Neural cell (in vitro differentiated cells): ENCODE data around the gene INSRR. TPM values are rescaled to one million over a fixed set of nuclear protein-coding genes. Genes with fewer than 3 reads are reported as not detected.

Source experiments
- H2AFZ ChIP-seq: fragments of 200-600, 300-800 bp; sonication (generic), shearing (Covaris generic); 2 replicates; pipeline ENCODE4 v1.6.0; 2014; ENCODE audit warnings: low read depth, mild to moderate bottlenecking, antibody characterized with exemption, low read length, moderate library complexity
- H3F3A ChIP-seq: fragments of 200-600 bp; shearing (Covaris generic); 2 replicates; pipeline ENCODE4 v1.6.1; 2016; ENCODE audit warnings: mild to moderate bottlenecking, moderate library complexity, mixed read lengths, antibody characterized with exemption, low read length; ENCODE audit not compliant: insufficient read depth, poor library complexity, severe bottlenecking
- H3K27ac ChIP-seq: fragments of 200-600, 300-800 bp; sonication (generic), shearing (Covaris generic); 2 replicates; pipeline ENCODE4 v1.5.1; 2014; ENCODE audit warnings: mild to moderate bottlenecking, low read length, moderate library complexity
- H3K27me3 ChIP-seq: fragments of 300-800, 200-600 bp; sonication (generic), shearing (Covaris generic); 2 replicates; pipeline ENCODE4 v1.6.0; 2014; ENCODE audit warnings: mild to moderate bottlenecking, low read depth, low read length, moderate library complexity; ENCODE audit not compliant: insufficient read depth
- H3K36me3 ChIP-seq: fragments of 300-800, 200-600 bp; sonication (generic), shearing (Covaris generic); 2 replicates; pipeline ENCODE4 v1.5.1; 2014; ENCODE audit warnings: mild to moderate bottlenecking, antibody characterized with exemption, low read length, moderate library complexity; ENCODE audit not compliant: insufficient read depth
- H3K4me2 ChIP-seq: fragments of 300-800, 200-600 bp; sonication (generic), shearing (Covaris generic); 2 replicates; pipeline ENCODE4 v1.6.0; 2014; ENCODE audit warnings: mild to moderate bottlenecking, low read length
- H3K4me3 ChIP-seq: fragments of 300-800, 200-600 bp; sonication (generic), shearing (Covaris generic); 2 replicates; pipeline ENCODE4 v1.5.1; 2014; ENCODE audit warnings: mild to moderate bottlenecking, low read length, moderate library complexity
- H3K79me2 ChIP-seq: fragments of 200-600 bp; shearing (Covaris generic); replicated peaks from 2 replicates; pipeline ENCODE4 v1.6.0; 2014; ENCODE audit warnings: mild to moderate bottlenecking, low read length, moderate library complexity; ENCODE audit not compliant: insufficient read depth
- H3K9ac ChIP-seq: fragments of 300-800, 200-600 bp; sonication (generic), shearing (Covaris generic); 2 replicates; pipeline ENCODE4 v1.6.1; 2016; ENCODE audit warnings: mild to moderate bottlenecking, low read length, mixed read lengths
- H3K9me2 ChIP-seq: fragments of 200-600 bp; shearing (Covaris generic); 2 replicates; pipeline ENCODE4 v1.6.1; 2016; ENCODE audit warnings: mild to moderate bottlenecking, low read length, mixed read lengths; ENCODE audit not compliant: insufficient read depth
- H3K9me3 ChIP-seq: fragments of 200-600, 300-800 bp; sonication (generic), shearing (Covaris generic); 2 replicates; pipeline ENCODE4 v1.6.1; 2016; ENCODE audit warnings: mild to moderate bottlenecking, mixed run types, low read length, moderate library complexity, mixed read lengths
- H4K20me1 ChIP-seq: fragments of 200-600 bp; shearing (Covaris generic); 2 replicates; pipeline ENCODE4 v1.6.1; 2016; ENCODE audit warnings: mild to moderate bottlenecking, mixed run types; ENCODE audit not compliant: insufficient read depth
- EP300 ChIP-seq: fragments of 450-650 bp; conservative IDR thresholded peaks from 2 replicates; pipeline ENCODE4 v1.6.1; 2014; ENCODE audit warnings: antibody characterized with exemption, mild to moderate bottlenecking, moderate library complexity; ENCODE audit not compliant: poor library complexity, severe bottlenecking
- EZH2 ChIP-seq: fragments of 200-600, 300-800 bp; shearing (Covaris generic), sonication (generic); IDR thresholded peaks from 2 replicates; pipeline ENCODE4 v1.6.1; 2014; ENCODE audit warnings: antibody characterized with exemption, low read length, borderline replicate concordance, mild to moderate bottlenecking; ENCODE audit not compliant: insufficient read depth, poor library complexity, severe bottlenecking
- MXI1 ChIP-seq: fragments of 450-650 bp; conservative IDR thresholded peaks from 2 replicates; pipeline ENCODE4 v1.6.1; 2014; ENCODE audit warnings: antibody characterized with exemption, mild to moderate bottlenecking; ENCODE audit not compliant: poor library complexity, severe bottlenecking
- POLR2AphosphoS5 ChIP-seq: IDR thresholded peaks from 2 replicates; pipeline ENCODE4 v1.6.1; 2012
- RAD21 ChIP-seq: fragments of 450-650 bp; conservative IDR thresholded peaks from 2 replicates; pipeline ENCODE4 v1.6.1; 2014; ENCODE audit warnings: antibody characterized with exemption, mild to moderate bottlenecking, moderate library complexity
- SMC3 ChIP-seq: fragments of 450-650 bp; conservative IDR thresholded peaks from 2 replicates; pipeline ENCODE4 v1.6.1; 2014; ENCODE audit warnings: antibody characterized with exemption, mild to moderate bottlenecking, moderate library complexity; ENCODE audit not compliant: poor library complexity
- TAF1 ChIP-seq: IDR thresholded peaks from 2 replicates; pipeline ENCODE4 v1.6.1; 2012; ENCODE audit warnings: low read depth
- polyA plus RNA-seq: library from polyadenylated mRNA; depleted of rRNA; stranded (reverse); fragments of >200 nt; gene quantifications from 2 replicates; pipeline ENCODE4 v1.2.3, GENCODE V29; 2014
- TF ChIP-seq, protein P1 (sequence below): fragments of 450-650 bp; IDR thresholded peaks from 2 replicates; pipeline ENCODE4 v1.5.1; 2014; ENCODE audit warnings: antibody characterized with exemption, mild to moderate bottlenecking, moderate library complexity; ENCODE audit not compliant: poor library complexity, severe bottlenecking
- TF ChIP-seq, protein P2 (sequence below): IDR thresholded peaks from 2 replicates; pipeline ENCODE4 v1.6.1; 2012; ENCODE audit warnings: borderline replicate concordance

Gene INSRR
- polyA plus RNA-seq, 1 donor from 2014 or later: 3.0 TPM

DNA sequence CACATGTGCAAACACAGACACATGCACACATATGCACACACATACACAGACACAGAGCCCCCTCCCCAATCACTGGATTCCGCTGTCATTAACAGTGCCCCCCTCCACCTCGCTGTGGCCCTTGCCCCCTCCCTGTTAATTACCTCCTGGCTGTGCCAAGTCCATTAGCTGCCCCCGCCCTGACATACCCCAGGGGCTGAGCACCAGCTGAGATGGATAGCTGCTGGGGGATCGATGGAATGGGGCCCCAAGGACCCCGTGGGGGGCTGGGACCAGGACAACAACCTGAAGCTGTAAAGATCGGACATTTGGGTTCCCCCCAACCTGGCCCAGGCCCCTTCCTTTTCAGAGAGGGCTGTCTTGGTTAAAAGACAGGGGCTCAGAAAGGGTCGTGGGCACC is 25.0 kb upstream of the INSRR start:
- H3K9ac ChIP-seq: no peak overlapping the region
- no peaks in the 10 kb centered on the region for H3K27me3 ChIP-seq
- no peak overlapping the region for H3K4me3 ChIP-seq
- H4K20me1 ChIP-seq: no peaks in the 10 kb centered on the region
- no peak overlapping the region for H3K27ac ChIP-seq
- H3K4me2 ChIP-seq: no peak overlapping the region
- no peaks in the 10 kb centered on the region for H3K9me3 ChIP-seq
- H2AFZ ChIP-seq: no peak overlapping the region
- TF ChIP-seq RAD21: no peak
- TF ChIP-seq SMC3: no peak
- TF ChIP-seq POLR2AphosphoS5: no peak
- TF ChIP-seq, protein P1, sequence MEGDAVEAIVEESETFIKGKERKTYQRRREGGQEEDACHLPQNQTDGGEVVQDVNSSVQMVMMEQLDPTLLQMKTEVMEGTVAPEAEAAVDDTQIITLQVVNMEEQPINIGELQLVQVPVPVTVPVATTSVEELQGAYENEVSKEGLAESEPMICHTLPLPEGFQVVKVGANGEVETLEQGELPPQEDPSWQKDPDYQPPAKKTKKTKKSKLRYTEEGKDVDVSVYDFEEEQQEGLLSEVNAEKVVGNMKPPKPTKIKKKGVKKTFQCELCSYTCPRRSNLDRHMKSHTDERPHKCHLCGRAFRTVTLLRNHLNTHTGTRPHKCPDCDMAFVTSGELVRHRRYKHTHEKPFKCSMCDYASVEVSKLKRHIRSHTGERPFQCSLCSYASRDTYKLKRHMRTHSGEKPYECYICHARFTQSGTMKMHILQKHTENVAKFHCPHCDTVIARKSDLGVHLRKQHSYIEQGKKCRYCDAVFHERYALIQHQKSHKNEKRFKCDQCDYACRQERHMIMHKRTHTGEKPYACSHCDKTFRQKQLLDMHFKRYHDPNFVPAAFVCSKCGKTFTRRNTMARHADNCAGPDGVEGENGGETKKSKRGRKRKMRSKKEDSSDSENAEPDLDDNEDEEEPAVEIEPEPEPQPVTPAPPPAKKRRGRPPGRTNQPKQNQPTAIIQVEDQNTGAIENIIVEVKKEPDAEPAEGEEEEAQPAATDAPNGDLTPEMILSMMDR: no peak
- TF ChIP-seq TAF1: no peak
- H3F3A ChIP-seq: no peaks in the 10 kb centered on the region
- no peaks in the 10 kb centered on the region for H3K79me2 ChIP-seq
- H3K9me2 ChIP-seq: no peaks in the 10 kb centered on the region
- no peaks in the 10 kb centered on the region for H3K36me3 ChIP-seq

DNA sequence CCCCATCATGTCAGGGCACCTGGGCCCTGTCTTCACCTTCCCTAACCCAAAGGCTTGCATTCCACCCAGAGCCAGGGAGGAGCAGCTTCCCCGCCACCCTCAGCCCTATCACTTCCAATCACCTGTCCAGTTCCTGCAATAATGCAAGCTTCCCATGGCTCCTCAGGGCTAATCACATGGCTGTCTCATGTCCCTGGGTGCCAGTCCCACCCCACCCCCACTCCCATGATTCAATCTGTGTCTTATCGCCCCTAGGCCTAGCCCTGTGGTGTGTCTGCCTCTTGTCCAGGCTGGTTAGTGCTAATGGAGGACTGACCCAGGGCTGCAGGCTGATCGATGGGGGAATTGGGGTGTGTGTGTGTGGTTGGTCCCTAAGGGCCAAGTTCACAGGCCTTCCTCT is 23.6 kb upstream of the INSRR start:
- Histone ChIP-seq H3K9ac (no peak overlapping the region), H3K27me3 (no peaks in the 10 kb centered on the region)
- TF ChIP-seq, protein P2, sequence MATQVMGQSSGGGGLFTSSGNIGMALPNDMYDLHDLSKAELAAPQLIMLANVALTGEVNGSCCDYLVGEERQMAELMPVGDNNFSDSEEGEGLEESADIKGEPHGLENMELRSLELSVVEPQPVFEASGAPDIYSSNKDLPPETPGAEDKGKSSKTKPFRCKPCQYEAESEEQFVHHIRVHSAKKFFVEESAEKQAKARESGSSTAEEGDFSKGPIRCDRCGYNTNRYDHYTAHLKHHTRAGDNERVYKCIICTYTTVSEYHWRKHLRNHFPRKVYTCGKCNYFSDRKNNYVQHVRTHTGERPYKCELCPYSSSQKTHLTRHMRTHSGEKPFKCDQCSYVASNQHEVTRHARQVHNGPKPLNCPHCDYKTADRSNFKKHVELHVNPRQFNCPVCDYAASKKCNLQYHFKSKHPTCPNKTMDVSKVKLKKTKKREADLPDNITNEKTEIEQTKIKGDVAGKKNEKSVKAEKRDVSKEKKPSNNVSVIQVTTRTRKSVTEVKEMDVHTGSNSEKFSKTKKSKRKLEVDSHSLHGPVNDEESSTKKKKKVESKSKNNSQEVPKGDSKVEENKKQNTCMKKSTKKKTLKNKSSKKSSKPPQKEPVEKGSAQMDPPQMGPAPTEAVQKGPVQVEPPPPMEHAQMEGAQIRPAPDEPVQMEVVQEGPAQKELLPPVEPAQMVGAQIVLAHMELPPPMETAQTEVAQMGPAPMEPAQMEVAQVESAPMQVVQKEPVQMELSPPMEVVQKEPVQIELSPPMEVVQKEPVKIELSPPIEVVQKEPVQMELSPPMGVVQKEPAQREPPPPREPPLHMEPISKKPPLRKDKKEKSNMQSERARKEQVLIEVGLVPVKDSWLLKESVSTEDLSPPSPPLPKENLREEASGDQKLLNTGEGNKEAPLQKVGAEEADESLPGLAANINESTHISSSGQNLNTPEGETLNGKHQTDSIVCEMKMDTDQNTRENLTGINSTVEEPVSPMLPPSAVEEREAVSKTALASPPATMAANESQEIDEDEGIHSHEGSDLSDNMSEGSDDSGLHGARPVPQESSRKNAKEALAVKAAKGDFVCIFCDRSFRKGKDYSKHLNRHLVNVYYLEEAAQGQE: no peak
- TF ChIP-seq, protein P1: no peak
- TF ChIP-seq EZH2: no peak

DNA sequence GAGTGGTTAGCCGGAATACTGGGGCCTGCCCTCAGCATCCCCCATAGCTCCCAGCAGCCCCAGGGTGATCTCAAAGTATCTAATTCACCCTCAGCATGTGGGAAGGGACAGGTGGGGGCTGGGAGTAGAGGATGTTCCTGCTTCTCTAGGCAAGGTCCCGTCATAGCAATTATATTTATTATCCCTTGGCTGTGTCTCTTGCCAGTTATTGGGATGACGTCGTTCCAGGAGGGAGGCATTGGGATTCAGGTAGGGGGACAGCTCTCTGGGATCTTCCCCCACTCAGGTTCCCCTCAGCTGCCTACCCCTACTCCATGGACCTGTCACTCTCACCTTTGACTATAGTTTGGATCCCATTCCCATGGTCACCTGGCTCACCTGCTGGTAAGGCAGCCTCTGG is 22.7 kb upstream of the INSRR start:
- Histone ChIP-seq H3K27me3 (no peaks in the 10 kb centered on the region), H3K9me2 (no peaks in the 10 kb centered on the region), H3F3A (no peaks in the 10 kb centered on the region), H3K79me2 (no peaks in the 10 kb centered on the region), H4K20me1 (no peaks in the 10 kb centered on the region), H3K9me3 (no peaks in the 10 kb centered on the region), H3K4me2 (no peak overlapping the region), H3K4me3 (no peak overlapping the region), H3K27ac (no peak overlapping the region), H3K36me3 (no peaks in the 10 kb centered on the region), H3K9ac (no peak overlapping the region), H2AFZ (no peak overlapping the region)
- TF ChIP-seq EZH2 (no peak), TAF1 (no peak), SMC3 (no peak), MXI1 (no peak), RAD21 (no peak), POLR2AphosphoS5 (no peak), EP300 (no peak)

More for the DNA sequence above, 23.6 kb upstream of the INSRR start:
- Histone ChIP-seq H3K79me2 (no peaks in the 10 kb centered on the region), H3K4me3 (no peak overlapping the region), H2AFZ (no peak overlapping the region), H4K20me1 (no peaks in the 10 kb centered on the region), H3K4me2 (no peak overlapping the region), H3K27ac (no peak overlapping the region), H3K9me2 (no peaks in the 10 kb centered on the region), H3F3A (no peaks in the 10 kb centered on the region), H3K9me3 (no peaks in the 10 kb centered on the region), H3K36me3 (no peaks in the 10 kb centered on the region)
